PFSK-1 (cell line): ENCODE results near the gene SNAI1.

Source experiments
- FOXP2 ChIP-seq: optimal IDR thresholded peaks from 2 replicates; pipeline ENCODE3; 2011; ENCODE audit warnings: borderline replicate concordance, control low read depth, inconsistent platforms; ENCODE audit not compliant: insufficient read depth; ENCODE audit errors: extremely low read length, extremely low read depth
- POLR2AphosphoS5 ChIP-seq: IDR thresholded peaks from 2 replicates; pipeline ENCODE4 v1.6.1; 2012; ENCODE audit warnings: low read depth, mild to moderate bottlenecking, control low read depth, low read length, moderate library complexity
- SIN3A ChIP-seq: IDR thresholded peaks from 2 replicates; pipeline ENCODE4 v1.6.1; 2012; ENCODE audit warnings: mild to moderate bottlenecking, low read length, moderate library complexity, borderline replicate concordance; ENCODE audit not compliant: insufficient read depth
- TAF1 ChIP-seq: IDR thresholded peaks from 2 replicates; pipeline ENCODE4 v1.6.1; 2012; ENCODE audit warnings: low read length, control low read depth, borderline replicate concordance; ENCODE audit not compliant: insufficient read depth
- TF ChIP-seq, protein P1 (sequence below), 2 experiments: IDR thresholded peaks; 2 replicates each; pipeline versions ENCODE4 v1.6.1 to v1.8.0; 2011 to 2012; ENCODE audit warnings: low read depth in 2 of 2, low read length in 2 of 2, control low read depth in 1 of 2, inconsistent platforms in 1 of 2, mild to moderate bottlenecking in 1 of 2, moderate library complexity in 1 of 2; ENCODE audit not compliant: insufficient read depth in 1 of 2

The SNAI1 gene

DNA sequence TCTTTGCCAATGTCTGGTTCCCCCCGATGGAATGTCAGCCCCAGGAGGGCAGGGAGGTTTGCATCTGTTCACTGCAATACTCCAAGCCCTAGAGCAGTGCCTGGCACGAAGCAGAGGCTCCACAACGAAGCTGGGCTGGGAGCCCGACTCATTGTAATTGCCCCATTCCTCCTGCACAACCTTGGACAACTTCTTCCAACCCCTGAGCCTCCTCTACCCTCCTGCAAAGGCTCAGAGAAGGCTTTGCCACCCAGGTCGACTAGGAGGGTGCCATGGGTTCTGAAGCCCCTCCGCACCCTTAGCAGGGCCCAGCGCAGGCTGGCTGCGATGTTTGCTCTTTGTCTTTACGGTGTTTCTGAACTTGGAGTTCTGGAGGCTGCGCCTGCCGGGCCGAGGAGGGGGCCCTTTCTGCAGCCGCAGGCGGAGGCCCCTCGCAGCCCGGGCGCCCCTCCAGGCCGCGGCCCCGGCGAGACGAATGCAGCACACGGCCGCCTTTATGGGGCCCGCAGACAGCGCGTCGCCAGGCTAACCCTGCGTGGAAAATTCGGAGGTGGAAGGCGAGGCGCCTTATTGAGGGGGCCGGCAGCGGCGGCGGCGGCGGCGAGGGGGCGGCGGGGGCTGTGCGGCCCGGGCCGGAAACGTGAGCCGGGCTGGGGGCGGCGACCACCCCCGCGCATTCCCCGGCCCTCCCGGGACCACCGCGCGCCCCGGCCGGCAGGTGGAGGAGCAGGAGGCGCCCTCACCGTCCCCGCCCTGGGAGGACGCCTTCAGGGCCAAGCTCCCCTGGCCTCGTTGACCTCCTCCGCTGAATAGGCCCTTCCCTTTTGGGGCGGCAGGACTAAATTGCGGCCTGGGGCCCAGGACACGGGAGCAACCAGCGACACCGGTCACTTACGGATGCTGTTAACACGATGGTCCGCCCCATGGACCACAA is 27.0 kb downstream of the SNAI1 start:
- no peak for TF ChIP-seq FOXP2
- no peak for TF ChIP-seq TAF1
- TF ChIP-seq POLR2AphosphoS5 = no peak
- TF ChIP-seq SIN3A = no peak
- TF ChIP-seq, protein P1, sequence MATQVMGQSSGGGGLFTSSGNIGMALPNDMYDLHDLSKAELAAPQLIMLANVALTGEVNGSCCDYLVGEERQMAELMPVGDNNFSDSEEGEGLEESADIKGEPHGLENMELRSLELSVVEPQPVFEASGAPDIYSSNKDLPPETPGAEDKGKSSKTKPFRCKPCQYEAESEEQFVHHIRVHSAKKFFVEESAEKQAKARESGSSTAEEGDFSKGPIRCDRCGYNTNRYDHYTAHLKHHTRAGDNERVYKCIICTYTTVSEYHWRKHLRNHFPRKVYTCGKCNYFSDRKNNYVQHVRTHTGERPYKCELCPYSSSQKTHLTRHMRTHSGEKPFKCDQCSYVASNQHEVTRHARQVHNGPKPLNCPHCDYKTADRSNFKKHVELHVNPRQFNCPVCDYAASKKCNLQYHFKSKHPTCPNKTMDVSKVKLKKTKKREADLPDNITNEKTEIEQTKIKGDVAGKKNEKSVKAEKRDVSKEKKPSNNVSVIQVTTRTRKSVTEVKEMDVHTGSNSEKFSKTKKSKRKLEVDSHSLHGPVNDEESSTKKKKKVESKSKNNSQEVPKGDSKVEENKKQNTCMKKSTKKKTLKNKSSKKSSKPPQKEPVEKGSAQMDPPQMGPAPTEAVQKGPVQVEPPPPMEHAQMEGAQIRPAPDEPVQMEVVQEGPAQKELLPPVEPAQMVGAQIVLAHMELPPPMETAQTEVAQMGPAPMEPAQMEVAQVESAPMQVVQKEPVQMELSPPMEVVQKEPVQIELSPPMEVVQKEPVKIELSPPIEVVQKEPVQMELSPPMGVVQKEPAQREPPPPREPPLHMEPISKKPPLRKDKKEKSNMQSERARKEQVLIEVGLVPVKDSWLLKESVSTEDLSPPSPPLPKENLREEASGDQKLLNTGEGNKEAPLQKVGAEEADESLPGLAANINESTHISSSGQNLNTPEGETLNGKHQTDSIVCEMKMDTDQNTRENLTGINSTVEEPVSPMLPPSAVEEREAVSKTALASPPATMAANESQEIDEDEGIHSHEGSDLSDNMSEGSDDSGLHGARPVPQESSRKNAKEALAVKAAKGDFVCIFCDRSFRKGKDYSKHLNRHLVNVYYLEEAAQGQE (IDR thresholded peaks at IDR 0.05; ENCODE audit: insufficient read depth in 1 of 2, low read depth in 2 of 2, low read length in 2 of 2) = no peak

DNA sequence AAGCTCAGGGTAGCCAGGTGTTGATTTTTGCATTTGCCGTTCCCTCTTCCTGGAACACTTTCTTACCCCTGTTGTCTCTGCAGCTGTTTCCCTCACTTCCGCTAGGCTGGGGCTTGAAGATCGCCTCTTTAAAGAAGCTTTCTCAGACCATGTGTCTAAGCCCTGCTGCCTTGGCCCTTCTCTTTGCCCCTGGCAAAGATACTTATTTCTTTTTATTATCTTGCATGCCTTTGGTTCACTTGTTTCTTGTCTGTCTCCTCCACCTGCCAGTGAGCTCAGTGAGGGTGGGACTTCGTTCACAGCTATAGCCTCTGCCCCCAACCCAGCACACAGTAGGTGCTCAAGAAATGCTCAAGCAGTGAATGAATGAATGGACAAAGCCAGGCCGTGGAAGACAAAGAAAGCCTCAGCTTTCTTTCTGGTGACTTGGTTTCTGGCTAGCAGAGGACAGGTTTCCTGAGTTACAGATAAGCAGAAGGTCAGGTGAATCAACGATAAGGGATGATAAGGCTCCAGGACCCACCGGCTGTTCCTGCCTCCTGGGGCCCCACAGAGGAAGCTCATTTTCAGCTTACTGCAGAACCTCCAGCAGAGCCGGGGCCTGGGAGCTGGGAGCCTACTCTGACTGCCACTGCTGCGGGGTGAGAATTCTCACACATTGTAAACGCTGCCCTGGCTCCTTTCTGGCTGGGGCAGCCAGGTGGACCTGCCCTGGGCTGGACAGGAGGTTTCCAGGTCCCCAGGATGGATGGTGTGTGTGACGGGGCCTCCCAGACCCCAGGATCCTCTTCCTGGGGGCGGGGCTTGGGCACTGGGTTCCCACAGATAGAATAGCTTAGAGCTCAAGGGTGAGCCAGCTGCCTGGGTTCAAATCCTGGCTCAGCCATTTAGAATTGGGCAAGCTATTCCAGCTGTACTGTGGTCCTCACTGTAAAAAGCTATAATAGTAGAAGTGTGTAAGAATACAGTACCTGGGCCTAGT is 29.8 kb downstream of the SNAI1 start:
- TF ChIP-seq FOXP2 = no peak
- TF ChIP-seq TAF1 = no peak
- TF ChIP-seq, protein P1 (IDR thresholded peaks at IDR 0.05; ENCODE audit: insufficient read depth in 1 of 2, low read depth in 2 of 2, low read length in 2 of 2) = no peak
- TF ChIP-seq POLR2AphosphoS5 = no peak
- no peak for TF ChIP-seq SIN3A

DNA sequence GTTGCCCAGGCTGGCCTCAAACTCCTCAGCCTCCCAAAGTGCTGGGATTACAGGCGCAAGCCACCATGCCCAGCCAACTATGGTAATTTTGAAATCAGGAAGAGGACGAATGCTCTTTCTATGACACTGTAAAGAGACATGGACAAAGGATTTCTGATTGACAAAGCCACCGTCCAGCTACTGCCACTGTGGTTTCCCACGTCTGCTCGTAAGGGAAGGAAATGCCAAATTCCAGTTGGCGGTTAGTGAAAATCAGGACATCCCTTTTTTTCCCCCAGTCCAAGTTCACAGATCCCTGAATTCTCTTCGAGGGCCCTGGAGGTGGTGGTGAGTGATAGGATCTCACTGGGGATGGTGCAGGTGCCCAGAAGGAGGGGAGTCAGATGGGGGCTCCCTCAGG is 31.2 kb downstream of the SNAI1 start:
- TF ChIP-seq TAF1 = no peak

DNA sequence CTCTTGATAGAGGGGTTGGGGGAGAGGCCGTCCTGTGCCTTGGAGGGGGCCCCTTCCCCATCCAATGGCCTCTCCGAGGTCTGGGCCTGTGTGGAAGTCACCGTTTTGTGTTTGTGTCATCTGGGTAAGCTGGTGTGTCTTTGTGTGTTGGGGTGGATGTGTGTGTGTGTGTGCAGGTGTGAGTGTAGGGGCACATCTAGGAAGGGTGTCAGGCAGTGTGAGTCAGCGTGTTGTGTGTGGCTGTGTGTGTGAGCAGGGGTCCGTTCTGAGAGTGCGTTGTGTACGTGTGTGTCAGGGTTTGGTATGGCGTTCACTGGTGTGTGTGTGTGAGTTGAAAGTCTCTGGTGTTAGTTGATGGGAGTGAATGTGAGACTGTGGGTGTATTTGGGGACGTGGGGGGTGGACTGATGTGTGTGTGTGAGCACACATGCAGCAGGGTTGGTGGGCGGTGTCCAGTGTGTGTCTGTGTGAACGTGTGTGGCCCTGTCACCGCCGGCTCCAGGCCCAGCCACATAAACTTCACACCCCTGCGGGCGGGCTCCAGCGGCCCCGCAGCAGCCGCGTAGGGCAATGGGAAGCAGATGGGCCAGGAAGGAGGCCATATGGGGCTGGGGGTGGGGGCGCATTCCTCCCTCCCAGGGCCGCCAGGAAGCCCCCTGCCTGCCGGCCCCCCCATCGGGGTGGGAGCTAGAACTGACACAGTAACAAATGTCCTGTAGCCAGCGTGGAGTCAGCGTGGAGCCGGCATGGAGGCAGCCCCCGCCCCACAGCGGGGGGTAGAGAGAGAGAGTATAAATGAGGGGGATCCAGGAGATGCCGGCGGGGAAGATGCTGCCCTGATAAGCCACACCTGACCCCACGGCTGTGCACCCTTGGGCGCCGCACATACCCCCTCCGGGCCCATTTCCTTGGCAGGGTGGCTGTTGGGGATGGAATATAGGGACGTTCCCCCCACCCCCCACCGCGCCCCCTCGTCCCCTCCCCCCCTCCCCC is 32.1 kb downstream of the SNAI1 start:
- TF ChIP-seq SIN3A (no peak), FOXP2 (no peak), TAF1 (no peak), POLR2AphosphoS5 (no peak)
- TF ChIP-seq, protein P1 (IDR thresholded peaks at IDR 0.05; ENCODE audit: insufficient read depth in 1 of 2, low read depth in 2 of 2, low read length in 2 of 2) = no peak

DNA sequence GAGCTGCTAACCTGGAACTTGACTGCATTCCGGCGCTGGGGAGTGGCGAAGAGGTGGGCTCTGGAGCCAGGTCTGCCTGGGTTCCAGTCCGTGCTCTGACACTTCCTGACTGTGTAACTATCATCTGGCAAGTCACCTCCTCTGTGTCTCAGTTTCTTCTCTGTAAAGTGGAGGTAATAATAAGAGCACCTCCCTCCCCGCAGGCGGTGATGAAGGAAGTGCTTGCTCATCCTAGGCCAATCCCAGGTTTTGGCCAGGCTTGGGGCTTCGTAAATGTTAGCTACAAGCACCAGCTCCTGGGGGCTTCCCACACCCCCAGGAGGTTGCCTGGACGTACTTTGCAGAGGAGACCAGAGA is 32.8 kb downstream of the SNAI1 start:
- TF ChIP-seq POLR2AphosphoS5 (no peak), SIN3A (no peak), TAF1 (no peak)
